Adrenal gland (tissue), 19 donors: Measurements from ENCODE around the gene ARHGAP20. TPM values are rescaled to one million over a fixed set of nuclear protein-coding genes. Genes with fewer than 3 reads are reported as not detected.

Source experiments
- DNase-seq, 7 donors: peaks; one replicate each; pipeline ENCODE4 v3.0.0-alpha.2; 2019 to 2020
- H3K27ac ChIP-seq, 5 donors: fragments of 200-600 bp; sonication (generic) in 4 of 5; 1 replicate in 3 of 5; 2 replicates in 2 of 5; pipeline versions ENCODE4 v1.5.1 to v1.8.0; 2016 to 2020; ENCODE audit warnings: mild to moderate bottlenecking in 1 of 5
- H3K27me3 ChIP-seq: fragments of 200-600 bp; 2 replicates; pipeline ENCODE4 v1.8.0; 2021
- H3K36me3 ChIP-seq, 2 donors: fragments of 200-600 bp; replicated peaks in 1 of 2; 1 replicate in 1 of 2; 2 replicates in 1 of 2; pipeline versions ENCODE4 v1.5.1 to v1.8.0; 2018 to 2022
- H3K4me1 ChIP-seq, 2 donors: fragments of 200-600 bp; replicated peaks in 1 of 2; 1 replicate in 1 of 2; 2 replicates in 1 of 2; pipeline versions ENCODE4 v1.5.1 to v1.8.0; 2018 to 2021
- H3K4me3 ChIP-seq, 4 donors: fragments of 200-600 bp; sonication (generic) in 3 of 4; one replicate each; pipeline ENCODE4 v1.5.1; 2016 to 2018
- H3K9me3 ChIP-seq, 3 donors: fragments of 200-600 bp; sonication (generic) in 1 of 3; replicated peaks in 1 of 3; 1 replicate in 2 of 3; 2 replicates in 1 of 3; pipeline versions ENCODE4 v1.5.1 to v1.8.0; 2016 to 2021
- CTCF ChIP-seq, 6 experiments: fragments of 450-650 bp in 4 of 6; fragments of 200-600 bp in 2 of 6; sonication (generic) in 1 of 6; IDR thresholded peaks; 1 replicate in 5 of 6; 2 replicates in 1 of 6; pipeline versions ENCODE4 v1.5.1 to v1.8.0; 2016 to 2021; ENCODE audit warnings: antibody characterized with exemption in 6 of 6, mild to moderate bottlenecking in 2 of 6, moderate library complexity in 1 of 6
- POLR2A ChIP-seq, 2 donors: fragments of 450-650 bp; IDR thresholded peaks; one replicate each; pipeline ENCODE4 v1.6.1; 2017; ENCODE audit warnings: antibody characterized with exemption in 2 of 2, mild to moderate bottlenecking in 2 of 2, moderate library complexity in 1 of 2
- WGBS, 4 donors: extraction: QIAGEN DNeasy Blood & Tissue Kit in 2 of 4; methylation state at CpG; one replicate each; pipeline versions ENCODE4 v1.1.5 to v1.1.7; 2013 to 2017; 5-methylcytosine and 5-hydroxymethylcytosine counted together
- intact Hi-C, 2 donors: fragments of 100-400 bp; cut with DNase I; formaldehyde crosslinking; loops; one replicate each; pipeline versions ENCODE4 v1.14.1 to v1.15.0; 2022 to 2023
- long read RNA-seq, 10 donors: library from polyadenylated mRNA in 3 of 10; unstranded in 2 of 10; stranded (forward) in 1 of 10; transcript quantifications; one replicate each; pipeline ENCODE4 v2.0.0 and lab custom pipeline, GENCODE V29; 2021 to 2026
- polyA plus RNA-seq, 3 donors: library from polyadenylated mRNA; stranded (reverse); fragments of 200-250 nt in 2 of 3; fragments of 350-450 nt in 1 of 3; fragmentation: Illumina TruSeq in 1 of 3; extraction: RNeasy Lipid Tissue Mini Kit (QIAGEN cat#74804) in 1 of 3; gene quantifications; one replicate each; pipeline ENCODE4 v1.2.3, GENCODE V29; 2013 to 2014
- total RNA-seq, 9 donors: library from RNA; depleted of rRNA in 4 of 9; stranded (reverse); fragments of >200 nt in 4 of 9; fragments of 120-200 nt in 1 of 9; fragmentation: NEBNext Ultra II Directional in 1 of 9; extraction: Animal tissue kit (Norgen Biotek cat#: 25700) in 1 of 9; gene quantifications; one replicate each; pipeline versions ENCODE4 v1.1.0 to v1.2.4, GENCODE V29; 2013 to 2023
- donor health status: healthy with polysubstance abuse.
- donor health status: Bipolar disorder and iron deficiency.
- donor health status: DM: yes; HTN: yes; CAD: no.
- donor health status: DM: no; HTN: no; CAD: no.
- donor health status: DM: no; HTN: no; CAD: no.
- donor health status: DM: yes; HTN: yes; CAD: no.

The ARHGAP20 gene
- total RNA-seq (1 to 10 TPM; 1.6 to 8.2 (median 4.0) TPM), polyA plus RNA-seq (1 to 10 TPM in 1 of 3 donors, under 1 TPM in 2; 0.84 to 4.8 (median 0.88) TPM)
- long read RNA-seq, donor 1: 0 reads
- long read RNA-seq, donor 2: 0 reads
- long read RNA-seq, donor 3: 0 reads
- long read RNA-seq, donor 4: 0 reads
- long read RNA-seq, donor 5, partial matches to known transcripts: 1 of 3 reads
- long read RNA-seq, donor 5, other reads (novel, unspliced or antisense): 2 of 3 reads
- long read RNA-seq, donor 6: 0 reads
- long read RNA-seq, donor 7: 0 reads
- long read RNA-seq, donor 8, partial matches to known transcripts: 5 of 5 reads
- long read RNA-seq, donor 8, other reads (novel, unspliced or antisense): 0 of 5 reads
- long read RNA-seq, donor 9: 0 reads
- long read RNA-seq, donor 10: 0 reads

- Histone ChIP-seq H3K4me1 (peaks cover 0 to 21% of the 10 kb centered on the region in 2 donors), H3K4me3 (peak within 1 kb of the TSS; percentile 39 to 85 (median 54)), H3K27ac (peak within 1 kb of the TSS in 4 of 5 donors; percentile 15 to 87 (median 72)), H3K27me3 (no peaks in the 10 kb centered on the region), H3K9me3 (no peaks in the 10 kb centered on the region), H3K36me3 (no peaks in the 10 kb centered on the region)
- peak in 1 of 6 experiments; percentile 18 for TF ChIP-seq CTCF (IDR thresholded peaks at IDR 0.05)
- TF ChIP-seq POLR2A (IDR thresholded peaks at IDR 0.05): peak in 1 of 2 donors; percentile 80
- intact Hi-C loops: loop anchor here in 1 of 2 donors (10.0 kb wide), 1 partner anchor 523 kb away; no protein-coding TSS in a partner anchor
- WGBS, 4 donors: 0% methylated on average over 25 to 108 of the region's 109 CpGs
- peak; percentile 72 to 79 (median 74) for DNase-seq
These were observed at the start of gene ARHGAP20 for GRCh38 chr11:110711776-110712658. TSS of gene ARHGAP20 (minus strand) at chr11:110712437. CDS start at chr11:110712231, 206 bp downstream.

GRCh38 chr11:110761991-110762390 is 49.8 kb upstream of the ARHGAP20 start:
- no peak overlapping the region for H3K4me3 ChIP-seq
- no peak overlapping the region for H3K27ac ChIP-seq
- H3K9me3 ChIP-seq: no peaks in the 10 kb centered on the region
- intact Hi-C loops: no loop called here
- DNase-seq: no peak
- H3K4me1 ChIP-seq: peaks cover 5 to 20% of the 10 kb centered on the region in 2 donors
- 62 to 72% (median 67%) methylated on average over 1 of the region's 1 CpG for WGBS, 4 donors
- TF ChIP-seq POLR2A (IDR thresholded peaks at IDR 0.05) (no peak), CTCF (IDR thresholded peaks at IDR 0.05) (no peak)
- H3K27me3 ChIP-seq: no peaks in the 10 kb centered on the region
- no peaks in the 10 kb centered on the region for H3K36me3 ChIP-seq

GRCh38 chr11:110761131-110761530 is 48.9 kb upstream of the ARHGAP20 start:
- DNase-seq: no peak
- TF ChIP-seq CTCF (IDR thresholded peaks at IDR 0.05) (no peak), POLR2A (IDR thresholded peaks at IDR 0.05) (no peak)

GRCh38 chr11:110759972-110760381 is 47.7 kb upstream of the ARHGAP20 start:
- Histone ChIP-seq H3K9me3 (no peaks in the 10 kb centered on the region), H3K27ac (no peak overlapping the region), H3K4me1 (peaks cover 5 to 20% of the 10 kb centered on the region in 2 donors), H3K36me3 (no peaks in the 10 kb centered on the region), H3K27me3 (no peaks in the 10 kb centered on the region), H3K4me3 (no peak overlapping the region)
- WGBS, 4 donors: 30 to 54% (median 46%) methylated on average over 3 of the region's 3 CpGs
- TF ChIP-seq POLR2A (IDR thresholded peaks at IDR 0.05): no peak
- no peak for TF ChIP-seq CTCF (IDR thresholded peaks at IDR 0.05)
- intact Hi-C loops: no loop called here
- DNase-seq: no peak

More at GRCh38 chr11:110761131-110761530, 48.9 kb upstream of the ARHGAP20 start:
- Histone ChIP-seq H3K27ac (no peak overlapping the region), H3K4me1 (peaks cover 5 to 20% of the 10 kb centered on the region in 2 donors), H3K4me3 (no peak overlapping the region), H3K36me3 (no peaks in the 10 kb centered on the region), H3K9me3 (no peaks in the 10 kb centered on the region), H3K27me3 (no peaks in the 10 kb centered on the region)
- intact Hi-C loops: no loop called here
- 91 to 98% (median 96%) methylated on average over 2 of the region's 2 CpGs for WGBS, 4 donors
